ENCODE results near the gene SLC39A2.
"Not testable (repeated sequence)": the region's sequence is repeated elsewhere in the genome, so short reads cannot be mapped to it uniquely, and the experiment has no call there.

SLC39A2 gene

DNA sequence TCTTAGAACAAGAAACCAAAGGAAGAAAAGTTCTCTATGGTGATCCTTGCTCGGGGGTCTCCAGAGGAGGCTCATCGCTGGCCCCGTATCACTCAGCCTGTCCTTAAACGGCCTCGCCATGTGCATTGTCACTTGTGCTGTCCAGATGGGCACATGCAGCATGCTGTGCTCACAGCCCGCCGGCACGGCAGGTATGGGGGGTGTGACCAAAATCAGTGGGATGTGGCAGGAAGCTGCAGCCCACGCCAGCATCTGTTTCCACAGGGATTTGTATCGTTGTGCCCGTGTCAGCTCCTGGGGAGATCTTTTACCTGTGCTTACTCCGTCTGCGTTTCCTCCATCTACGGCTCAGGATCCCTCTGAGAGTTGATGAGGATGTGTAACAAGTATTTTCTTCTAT is 2.6 kb upstream of the SLC39A2 start:
- in situ Hi-C loops (cut with MboI; ENCODE audit: low sequenced_read_pairs), result no loop called here

DNA sequence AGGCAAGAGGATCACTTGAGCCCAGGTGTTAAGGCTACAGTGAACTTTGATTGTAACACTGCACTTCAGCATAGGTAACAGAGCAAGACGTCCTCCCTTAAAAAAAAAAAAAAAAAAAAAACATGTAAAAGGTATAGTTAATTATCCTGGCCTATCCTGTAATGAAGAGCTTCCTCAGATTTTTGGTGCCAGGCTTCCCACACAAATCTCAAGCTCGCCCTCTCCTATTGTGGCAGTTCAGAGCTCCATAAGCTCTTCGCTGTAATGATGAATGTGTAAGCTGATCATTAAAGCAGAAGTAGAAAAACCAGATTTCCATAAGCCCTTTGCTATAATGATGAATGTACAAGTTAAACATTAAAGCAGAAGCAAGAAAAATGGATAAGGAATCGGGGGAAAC is 2.0 kb upstream of the SLC39A2 start:
- in situ Hi-C loops (cut with MboI; ENCODE audit: low sequenced_read_pairs), result no loop called here

DNA sequence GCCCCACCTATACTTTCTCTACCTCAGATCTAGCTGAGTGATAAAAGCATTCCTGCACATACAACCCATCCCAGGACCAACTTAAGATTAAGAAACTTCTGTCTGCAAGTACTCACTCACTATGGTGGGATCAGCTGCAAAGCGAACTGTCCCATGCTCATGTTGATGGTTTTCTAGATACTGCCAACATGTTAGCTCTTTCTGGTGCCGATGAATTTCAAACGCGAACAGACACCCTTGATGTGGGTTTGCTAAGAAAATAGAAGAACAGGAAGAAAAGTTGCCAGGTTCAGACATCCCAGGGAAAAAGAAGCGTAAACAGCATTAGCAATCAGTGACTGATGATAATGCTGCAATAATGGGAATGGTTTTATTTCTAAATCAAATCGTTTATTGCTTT is 1.5 kb upstream of the SLC39A2 start:
- in situ Hi-C loops (cut with MboI; ENCODE audit: low sequenced_read_pairs), result no loop called here

DNA sequence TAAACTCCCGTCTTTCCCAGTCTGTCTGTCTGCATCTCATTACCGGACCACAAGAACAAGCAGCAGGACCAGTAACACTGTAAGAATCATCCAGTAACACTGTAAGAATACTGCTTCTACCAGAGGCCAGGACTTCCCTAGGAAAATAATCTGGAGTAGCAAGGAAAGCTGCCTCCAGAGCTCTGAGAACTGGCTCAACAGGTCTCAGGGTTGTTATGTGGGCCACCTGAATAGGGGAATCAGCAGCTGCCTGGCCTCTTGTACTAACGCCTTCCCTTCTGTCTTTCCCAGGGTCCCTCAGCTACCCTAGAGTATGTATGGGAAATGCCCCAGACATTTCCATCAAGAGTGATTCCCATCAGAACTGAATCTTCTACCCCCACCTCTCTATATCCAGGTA is 954 bp upstream of the SLC39A2 start:
- in situ Hi-C loops (cut with MboI; ENCODE audit: low sequenced_read_pairs), result no loop called here

DNA sequence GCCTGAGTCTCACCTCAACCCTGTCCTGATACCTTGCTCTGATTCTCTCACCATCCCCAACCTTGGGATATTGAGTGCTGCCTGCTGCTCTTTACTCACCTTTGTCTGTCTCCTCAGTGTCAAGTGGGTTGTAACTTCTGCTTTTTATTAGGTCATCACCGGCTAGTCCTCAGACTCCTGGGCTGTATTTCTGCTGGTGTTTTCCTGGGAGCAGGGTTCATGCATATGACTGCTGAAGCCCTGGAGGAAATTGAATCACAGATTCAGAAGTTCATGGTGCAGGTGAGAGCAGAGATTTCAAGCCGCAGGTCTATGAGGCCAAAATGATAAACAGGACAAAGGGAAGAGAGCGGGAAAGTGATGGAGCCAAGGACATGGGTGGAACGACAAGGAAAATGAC is 498 bp downstream of the SLC39A2 start:
- in situ Hi-C loops (cut with MboI; ENCODE audit: low sequenced_read_pairs), result no loop called here

DNA sequence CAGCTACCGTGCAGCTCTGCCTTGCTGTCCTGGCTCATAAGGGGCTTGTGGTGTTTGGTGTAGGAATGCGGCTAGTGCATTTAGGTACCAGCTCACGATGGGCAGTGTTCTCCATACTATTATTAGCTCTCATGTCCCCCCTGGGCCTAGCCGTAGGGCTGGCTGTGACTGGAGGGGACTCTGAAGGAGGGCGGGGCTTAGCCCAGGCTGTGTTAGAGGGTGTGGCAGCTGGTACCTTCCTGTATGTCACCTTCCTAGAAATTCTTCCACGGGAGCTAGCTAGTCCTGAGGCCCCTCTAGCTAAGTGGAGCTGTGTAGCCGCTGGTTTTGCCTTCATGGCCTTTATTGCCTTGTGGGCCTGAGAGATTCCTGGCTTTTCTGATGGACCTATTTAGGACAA is 2.1 kb downstream of the SLC39A2 start:
- in situ Hi-C loops (cut with MboI; ENCODE audit: low sequenced_read_pairs), result no loop called here

DNA sequence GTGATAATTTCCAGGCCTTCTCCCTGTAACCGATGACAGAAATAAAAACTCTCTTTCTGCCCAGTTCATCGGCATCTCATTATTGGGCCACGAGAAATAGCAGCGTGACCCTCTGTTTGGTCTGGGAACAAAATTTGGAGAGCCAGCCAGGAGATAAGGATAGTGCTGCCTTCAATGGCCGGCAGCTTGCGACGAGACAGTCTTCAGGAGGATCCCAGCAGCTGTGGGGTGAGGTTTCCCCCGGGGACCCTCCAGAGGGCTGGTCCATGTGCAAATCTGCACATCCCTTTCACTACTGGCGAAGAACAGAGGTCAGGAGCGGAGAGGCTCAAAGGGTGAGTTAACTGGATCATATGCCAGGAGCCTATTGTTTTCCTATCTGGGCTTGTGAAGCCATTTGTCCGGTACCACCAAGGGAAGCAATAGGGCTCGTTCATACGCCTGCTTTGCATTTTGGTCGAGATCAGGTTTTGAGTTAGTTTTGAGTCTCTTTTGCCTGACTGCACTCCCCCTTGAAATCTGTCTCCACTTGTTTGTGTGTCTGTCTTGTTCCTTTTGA is 4.8 kb downstream of the SLC39A2 start:
- in situ Hi-C loops (cut with MboI; ENCODE audit: low sequenced_read_pairs), result no loop called here

DNA sequence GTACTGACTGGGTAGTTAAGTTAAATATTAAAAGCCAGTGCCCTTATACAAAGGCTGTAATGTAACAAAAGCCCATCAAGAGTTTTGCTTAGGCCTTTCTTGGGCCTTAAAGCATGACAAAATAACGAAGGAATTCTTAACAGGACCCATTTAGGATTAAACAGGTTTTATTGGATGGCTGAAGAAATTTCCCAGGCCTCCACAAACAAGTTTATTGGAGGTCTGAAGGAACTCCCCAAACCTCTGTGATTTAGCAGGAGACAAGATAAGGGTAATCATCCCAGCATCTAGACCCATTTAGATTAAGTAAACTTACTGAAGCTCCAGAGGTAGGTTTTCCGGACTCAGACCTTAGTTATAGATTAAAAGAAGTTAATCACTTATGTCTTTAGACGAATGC is 10.6 kb downstream of the SLC39A2 start:
- in situ Hi-C loops (cut with MboI; ENCODE audit: low sequenced_read_pairs), result not testable (repeated sequence)

DNA sequence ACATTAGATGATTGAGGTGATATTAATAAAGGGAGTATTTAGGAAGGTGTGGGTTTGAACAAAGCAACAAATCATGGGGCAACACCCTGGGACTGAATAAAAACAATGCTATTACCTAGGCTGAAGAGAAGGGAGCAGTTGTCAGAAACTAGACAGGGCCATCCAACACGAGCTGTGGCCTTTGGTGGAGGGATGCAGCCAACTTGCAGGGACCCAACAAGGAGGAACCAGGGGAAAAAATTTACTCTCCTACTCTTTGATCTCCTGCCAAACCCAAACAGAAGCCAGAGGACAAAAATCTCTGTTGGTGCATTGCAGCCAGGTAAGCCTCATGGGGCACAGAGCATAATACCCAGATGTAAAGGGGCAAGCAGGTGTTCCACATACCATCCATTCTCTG is 12.0 kb downstream of the SLC39A2 start:
- in situ Hi-C loops (cut with MboI; ENCODE audit: low sequenced_read_pairs), result no loop called here

DNA sequence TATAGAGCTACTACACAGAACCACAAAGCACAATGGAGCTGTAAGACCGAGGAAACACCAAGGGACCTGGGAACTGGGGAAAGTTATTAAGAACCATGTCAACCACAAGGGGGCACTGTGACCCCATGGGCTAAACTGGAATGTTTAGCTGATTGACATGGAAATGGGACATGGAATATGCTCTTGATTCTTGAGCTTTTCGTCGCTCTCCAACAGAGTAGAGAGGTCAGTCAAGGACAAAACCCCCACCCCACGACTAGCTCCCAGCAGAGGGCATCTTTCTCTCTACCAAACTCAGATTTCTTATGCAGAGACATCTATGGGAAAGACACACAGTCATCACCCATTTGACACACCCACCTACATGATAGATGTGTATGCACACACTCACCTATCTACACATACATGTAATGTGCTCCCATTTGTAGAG is 15.7 kb downstream of the SLC39A2 start:
- in situ Hi-C loops (cut with MboI; ENCODE audit: low sequenced_read_pairs), result no loop called here

DNA sequence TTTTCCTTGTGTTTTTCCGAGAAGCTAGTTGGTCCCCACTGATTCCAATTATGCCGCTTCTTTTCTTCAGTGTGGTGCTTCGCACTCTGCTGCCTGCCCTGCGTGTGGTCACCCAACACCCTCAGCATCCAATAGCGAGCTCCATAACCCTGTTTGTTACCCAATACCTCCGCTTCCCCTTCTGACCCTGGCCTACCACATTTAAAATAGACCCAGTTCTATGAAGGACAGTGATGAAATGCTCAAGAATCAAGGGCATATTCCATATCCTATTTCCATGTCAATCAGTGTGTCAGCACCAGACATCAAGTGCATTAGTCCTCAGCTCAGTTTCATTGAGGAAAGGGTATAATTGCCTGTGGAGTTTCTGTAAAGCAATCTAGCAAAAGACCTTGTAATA is 16.2 kb downstream of the SLC39A2 start:
- in situ Hi-C loops (cut with MboI; ENCODE audit: low sequenced_read_pairs), result no loop called here

DNA sequence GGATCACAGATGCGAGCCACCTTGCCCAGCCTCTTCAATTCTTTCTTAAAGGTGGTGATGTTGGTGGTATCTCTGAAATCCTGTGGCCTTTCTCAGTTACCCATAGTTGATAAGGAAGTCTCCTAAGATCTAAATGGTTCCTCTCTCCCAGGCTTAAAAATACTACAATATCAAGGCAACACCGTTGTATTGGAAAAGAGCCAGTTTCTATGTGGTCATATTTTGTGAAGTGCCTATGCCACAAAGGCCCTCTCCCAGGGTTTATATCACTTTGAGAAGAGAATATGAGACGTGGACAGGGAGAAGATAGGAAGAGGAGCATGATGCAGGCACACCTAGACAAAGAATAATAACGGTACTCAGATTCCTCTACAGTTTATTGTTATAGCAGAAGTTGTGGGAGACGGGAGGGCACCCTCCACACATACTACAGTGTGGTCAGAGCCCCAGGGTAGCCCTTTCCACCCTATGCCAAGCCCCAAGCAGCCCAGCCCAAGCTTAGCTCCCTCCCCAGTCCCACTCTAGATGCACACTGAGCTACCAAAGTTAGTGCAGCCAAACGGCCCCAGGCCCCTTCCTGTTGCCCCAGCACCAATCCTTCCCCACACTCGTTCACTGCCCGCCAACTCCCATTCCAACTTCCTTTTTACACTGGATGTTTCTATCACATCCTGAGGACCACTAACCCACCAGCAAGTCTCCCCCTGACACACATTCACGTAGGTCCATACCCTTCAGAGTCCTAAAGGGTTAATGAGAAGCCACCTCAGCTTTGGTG is 17.5 kb downstream of the SLC39A2 start:
- in situ Hi-C loops (cut with MboI; ENCODE audit: low sequenced_read_pairs), result no loop called here

DNA sequence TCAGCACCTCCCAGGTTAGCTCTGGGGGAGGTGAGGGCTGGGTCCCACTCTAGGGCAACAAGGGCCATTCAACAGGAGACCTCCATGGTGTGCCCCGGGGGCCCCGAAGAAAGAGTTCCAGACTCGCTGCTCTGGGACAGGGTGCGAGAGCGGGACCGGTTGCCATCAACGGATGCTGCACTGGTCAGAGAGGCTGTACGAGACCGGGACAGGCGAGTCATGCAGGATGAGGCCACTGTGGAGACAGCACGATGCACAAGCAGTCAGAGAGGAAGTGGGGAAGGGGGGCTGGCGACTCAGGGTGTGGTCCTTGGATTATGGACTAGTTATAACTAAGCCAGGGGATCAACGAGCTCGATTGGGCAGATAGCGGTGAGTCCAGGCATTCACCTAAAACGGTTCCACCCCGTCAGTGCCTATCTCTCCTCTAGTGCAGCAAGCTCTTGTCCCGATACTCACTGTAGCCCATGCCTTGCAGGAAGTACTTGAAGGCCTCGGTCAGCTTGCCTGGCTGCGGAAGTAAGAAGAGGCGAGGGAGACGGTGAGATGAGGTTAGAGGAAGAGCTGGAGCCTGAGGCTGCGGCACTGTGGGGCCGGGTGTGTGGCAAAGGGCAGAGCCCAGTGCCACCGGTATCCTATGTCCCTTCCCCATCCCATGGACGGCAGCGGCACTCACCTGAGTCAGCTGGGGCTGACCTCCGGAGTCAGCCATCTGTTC is 18.6 kb downstream of the SLC39A2 start:
- in situ Hi-C loops (cut with MboI; ENCODE audit: low sequenced_read_pairs), result no loop called here

DNA sequence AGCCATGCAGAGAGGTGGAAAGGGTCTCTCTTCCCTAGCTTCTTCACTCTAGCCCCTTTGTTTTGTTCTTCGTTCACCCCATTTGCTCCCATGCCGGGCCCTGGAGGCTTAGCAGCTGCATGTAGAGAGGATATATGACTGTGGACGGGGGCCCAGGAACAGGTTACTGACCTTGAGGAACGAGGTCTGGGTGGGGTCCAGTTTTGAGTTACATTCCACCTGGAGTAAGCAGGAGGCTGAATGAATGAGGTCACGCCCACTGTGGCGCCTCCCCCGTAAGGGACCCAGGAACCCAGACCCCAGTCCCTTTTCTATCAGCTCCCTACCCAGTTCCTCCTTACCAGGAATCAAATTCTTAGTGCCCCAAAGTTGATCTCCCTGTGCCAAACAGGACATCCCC is 19.2 kb downstream of the SLC39A2 start:
- in situ Hi-C loops (cut with MboI; ENCODE audit: low sequenced_read_pairs), result no loop called here

DNA sequence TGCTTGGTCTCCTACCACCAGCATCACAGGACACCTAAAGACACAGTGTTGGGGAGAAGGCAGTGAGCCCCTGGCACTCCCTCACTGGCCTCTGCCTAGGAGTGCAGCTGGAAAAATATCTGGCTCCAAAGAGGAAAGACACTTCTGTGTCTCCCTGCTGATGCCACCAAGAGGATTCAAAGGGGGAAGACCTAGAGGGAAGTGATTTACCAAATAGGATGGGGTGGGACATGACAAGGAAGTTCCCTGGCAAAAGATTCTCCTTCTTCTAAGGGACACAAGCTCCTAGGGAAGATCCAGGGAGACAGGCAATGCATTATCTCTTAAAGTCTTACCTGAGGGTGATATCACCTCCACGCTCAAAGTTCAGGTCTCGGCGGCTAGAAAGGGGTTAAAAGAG is 19.7 kb downstream of the SLC39A2 start:
- in situ Hi-C loops (cut with MboI; ENCODE audit: low sequenced_read_pairs), result no loop called here

DNA sequence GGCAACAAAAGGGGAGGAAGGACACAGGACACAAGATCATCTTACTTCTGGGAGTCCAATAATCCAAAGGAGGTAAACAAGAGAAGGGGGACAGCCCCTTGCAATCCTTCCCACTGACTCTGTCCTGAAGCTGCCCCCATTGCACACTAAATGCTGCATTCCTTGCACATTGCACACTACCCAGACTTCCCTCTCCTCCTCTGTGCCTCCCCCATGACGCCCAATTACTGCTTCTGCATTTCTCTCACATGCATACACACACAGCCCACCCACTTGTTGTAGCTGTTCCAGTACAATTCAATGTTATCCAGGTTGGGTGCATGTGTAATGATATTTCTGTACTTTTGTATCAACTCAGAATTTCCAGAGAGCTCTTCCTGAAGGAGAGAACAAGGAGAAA is 20.3 kb downstream of the SLC39A2 start:
- in situ Hi-C loops (cut with MboI; ENCODE audit: low sequenced_read_pairs), result no loop called here

DNA sequence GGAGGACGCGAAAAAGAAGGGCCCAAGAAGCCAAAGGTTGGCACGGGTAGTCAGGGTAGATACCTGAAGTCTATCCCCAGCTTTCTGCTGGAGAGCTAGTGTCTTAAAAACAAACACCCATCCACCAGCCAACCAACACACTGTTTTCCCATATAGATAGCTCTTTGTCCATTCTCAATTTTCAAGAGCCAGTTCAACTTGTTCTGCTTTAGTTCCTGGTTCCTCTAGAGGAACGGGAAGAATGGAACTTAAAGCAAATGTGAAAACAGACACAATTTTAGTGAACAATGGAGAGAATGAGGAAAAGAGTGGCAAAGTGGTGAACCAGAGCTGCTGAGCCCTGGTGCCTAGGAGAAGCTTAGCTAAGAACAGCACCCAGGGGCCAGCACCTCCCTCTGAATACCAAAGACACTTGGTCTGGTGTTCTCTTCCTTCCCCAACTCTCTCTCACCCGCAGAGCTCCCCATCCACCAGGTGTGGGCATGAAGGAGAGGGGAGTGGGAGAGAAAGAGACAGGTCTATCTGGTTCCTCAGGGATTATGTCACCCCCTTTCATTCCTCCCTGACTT is 22.0 kb downstream of the SLC39A2 start:
- in situ Hi-C loops (cut with MboI; ENCODE audit: low sequenced_read_pairs), result no loop called here

DNA sequence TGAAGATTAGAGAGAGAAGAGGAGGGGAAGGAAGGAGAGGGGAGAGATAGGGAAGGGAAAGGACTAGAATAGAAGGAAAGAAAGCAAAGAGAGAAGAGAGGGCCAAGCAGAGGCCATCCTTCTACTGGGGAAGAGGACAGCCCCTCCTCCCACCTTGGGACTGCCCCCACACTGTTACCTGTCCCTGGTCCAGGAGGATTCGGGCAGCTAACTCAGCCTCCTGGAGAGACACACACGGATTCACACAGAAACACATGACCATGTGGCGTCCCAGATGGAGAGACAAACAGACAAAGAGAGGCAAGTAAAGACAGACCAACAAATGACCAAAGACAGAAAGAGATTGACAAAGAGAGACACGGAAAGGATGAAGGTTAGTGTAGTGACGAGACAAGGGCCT is 23.6 kb downstream of the SLC39A2 start:
- in situ Hi-C loops (cut with MboI; ENCODE audit: low sequenced_read_pairs), result no loop called here

DNA sequence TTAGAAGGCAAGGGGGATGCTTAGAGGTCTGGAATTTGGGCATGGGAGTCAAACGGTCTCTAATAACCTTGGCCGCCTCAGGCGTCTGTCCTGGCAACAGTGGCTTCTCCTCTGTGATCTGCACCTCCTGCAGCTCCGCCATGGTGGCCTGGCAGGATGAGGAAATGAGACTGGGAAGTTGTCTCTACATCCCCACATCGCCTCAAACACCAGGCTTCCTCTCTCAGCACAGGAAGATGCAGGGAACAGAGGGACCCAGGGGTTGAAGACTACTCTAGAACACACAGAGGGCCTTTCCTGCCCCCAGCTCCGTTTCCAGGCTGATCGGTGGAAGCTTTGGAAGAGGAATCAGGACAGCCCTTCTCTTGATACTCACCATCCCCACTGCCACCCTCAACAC is 24.1 kb downstream of the SLC39A2 start:
- in situ Hi-C loops (cut with MboI; ENCODE audit: low sequenced_read_pairs), result no loop called here

DNA sequence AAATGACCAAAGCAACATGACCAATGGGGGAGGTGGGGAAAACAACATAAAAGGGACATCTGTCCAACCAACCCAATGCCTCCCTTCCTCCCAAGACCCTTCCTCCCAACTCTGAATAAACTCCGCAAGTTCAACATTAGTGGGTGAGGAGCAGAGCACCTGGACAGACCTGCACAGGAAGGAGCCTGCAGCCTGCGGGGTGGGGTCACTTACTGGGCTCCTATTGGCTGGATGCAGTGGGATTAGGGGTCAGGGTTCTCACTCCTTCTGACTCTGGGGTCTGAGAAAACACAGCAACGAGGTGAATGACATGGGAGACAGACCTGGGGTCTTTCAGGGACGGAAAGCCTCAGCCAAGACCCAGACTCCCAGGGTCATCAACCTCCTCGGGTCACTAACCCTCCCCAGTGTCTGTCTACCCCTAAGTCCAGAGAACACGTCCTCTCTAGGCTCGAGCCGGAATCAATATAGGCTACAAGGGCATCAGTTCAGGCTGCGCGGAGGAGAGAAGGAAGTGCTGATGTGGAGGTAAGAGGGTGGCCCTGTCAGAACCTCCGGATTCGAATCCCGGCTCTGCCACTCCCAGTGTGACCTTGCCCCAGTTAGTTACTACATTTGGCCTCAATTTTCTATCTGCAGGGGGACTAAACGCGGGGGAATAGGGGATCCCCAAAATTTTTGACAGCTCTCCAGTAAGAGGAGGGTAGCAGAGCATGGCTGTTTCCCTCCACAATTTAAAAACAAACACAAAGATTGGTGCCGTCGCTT is 24.9 kb downstream of the SLC39A2 start:
- in situ Hi-C loops (cut with MboI; ENCODE audit: low sequenced_read_pairs), result no loop called here

All from HL-60/S4 treated with retinoic acid at 250 ng/mL for 4 days and 3 days (cell line).